GM12892 (cell line): ENCODE measurements around the gene DLGAP5.

Source experiments
- POLR2A ChIP-seq: IDR thresholded peaks from 2 replicates; pipeline ENCODE4 v1.6.1; 2011; ENCODE audit warnings: low read depth, low read length, control low read depth
- POLR2AphosphoS5 ChIP-seq: IDR thresholded peaks from 2 replicates; pipeline ENCODE4 v1.6.1; 2011; ENCODE audit warnings: low read depth, low read length, control low read depth

DNA sequence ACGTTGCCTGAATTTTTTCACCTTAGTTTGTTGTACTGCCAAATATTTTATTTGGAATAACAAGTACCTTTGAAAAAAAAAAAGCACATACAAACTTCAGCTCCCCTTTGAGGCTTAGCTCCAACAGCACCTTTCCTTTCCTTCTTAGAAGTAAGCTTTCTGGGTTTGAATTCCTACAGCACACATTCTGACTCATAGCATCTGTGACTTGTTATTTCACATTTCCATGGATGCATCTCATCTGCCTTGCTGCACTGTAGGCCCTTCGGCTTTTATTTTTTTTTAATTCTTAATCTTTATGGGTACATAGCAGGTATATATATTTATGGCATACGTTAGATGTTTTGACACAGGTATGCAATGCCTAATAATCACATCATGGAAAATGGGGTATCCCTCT lies 55.1 kb downstream of the DLGAP5 start:
- no peak for TF ChIP-seq POLR2A
- TF ChIP-seq POLR2AphosphoS5 = no peak
